K562 (cell line): Measurements from ENCODE around the gene FBXW8. TPM values are rescaled to one million over a fixed set of nuclear protein-coding genes. Genes with fewer than 3 reads are reported as not detected.
A peak's percentile ranks its signal among the peaks of the same experiment; 100 is the strongest.

Source experiments
- ATAC-seq: fragments of 200-7000 bp; cut with Tn5 transposase; 3 replicates; pipeline ENCODE4 v1.9.1; 2020; ENCODE audit warnings: moderate library complexity
- BruUV-seq: library from RNA; stranded (reverse); fragments of 400-500 nt; replicated peaks from 2 replicates; lab custom pipeline; 2021; lab: Mats Ljungman, UMichigan
- CTCF ChIA-PET: fragments of 300-600 bp; formaldehyde crosslinking; extraction: SDS; loops from one replicate; lab custom pipeline; 2021; ENCODE audit warnings: low intra/inter-chr PET ratio; lab: Yijun Ruan, JAX
- POLR2A ChIA-PET: fragments of 300-600, 350-650 bp; sonication (Branson Sonifier 250); formaldehyde crosslinking; extraction: SDS; loops from one replicate; lab custom pipeline; 2021; ENCODE audit warnings: antibody characterized with exemption, inconsistent platforms; lab: Yijun Ruan, JAX
- DNase-seq, 4 experiments: peaks; one replicate each; pipeline versions ENCODE4 v3.0.0 to v3.0.0-alpha.2; 2011 to 2018; ENCODE audit warnings: low spot score in 3 of 4, mixed read lengths in 3 of 4; ENCODE audit errors: extremely low read depth in 1 of 4
- FAIRE-seq: peaks from 2 replicates; lab custom pipeline; 2011; peaks lifted over from hg19 to GRCh38; lab: Jason Lieb, UNC
- H2AFZ ChIP-seq: 2 replicates; pipeline ENCODE4 v1.6.0; 2011; ENCODE audit warnings: low read depth, low read length, control low read depth, inconsistent platforms
- H3K27ac ChIP-seq: fragments of 200-600 bp; 3 replicates; pipeline ENCODE4 v1.8.0; 2011; ENCODE audit warnings: low read depth, mild to moderate bottlenecking, control low read depth, inconsistent platforms, low read length, moderate library complexity, mixed read lengths; ENCODE audit errors: extremely low read depth
- H3K27me3 ChIP-seq, 2 experiments: fragments of 300-600 bp in 1 of 2; 2 replicates in 1 of 2; 3 replicates in 1 of 2; pipeline versions ENCODE4 v1.6.0 to v1.8.0; 2011; ENCODE audit warnings: inconsistent platforms in 2 of 2, low read length in 2 of 2, mild to moderate bottlenecking in 1 of 2, mixed read lengths in 1 of 2, moderate library complexity in 1 of 2; ENCODE audit not compliant: control insufficient read depth in 2 of 2, insufficient read depth in 2 of 2
- H3K36me3 ChIP-seq: fragments of 300-600 bp; 3 replicates; pipeline ENCODE4 v1.8.0; 2011; ENCODE audit warnings: mild to moderate bottlenecking, low read length, inconsistent platforms; ENCODE audit not compliant: control insufficient read depth, insufficient read depth
- H3K4me1 ChIP-seq, 2 experiments: fragments of 200-600 bp in 1 of 2; replicated peaks in 1 of 2; 2 replicates in 1 of 2; 3 replicates in 1 of 2; pipeline versions ENCODE4 v1.5.1 to v1.8.0; 2011; ENCODE audit warnings: inconsistent platforms in 2 of 2, low read length in 2 of 2, mild to moderate bottlenecking in 1 of 2, mixed read lengths in 1 of 2, moderate library complexity in 1 of 2; ENCODE audit not compliant: control insufficient read depth in 2 of 2, insufficient read depth in 2 of 2
- H3K4me2 ChIP-seq: 2 replicates; pipeline ENCODE4 v1.6.1; 2011; ENCODE audit warnings: low read length, control low read depth, inconsistent platforms, mixed read lengths; ENCODE audit not compliant: insufficient read depth
- H3K4me3 ChIP-seq: fragments of 200-600 bp; sonication (generic), shearing (Covaris generic); 2 replicates; pipeline ENCODE4 v1.5.1; 2016; ENCODE audit warnings: control low read depth, inconsistent platforms
- H3K79me2 ChIP-seq: fragments of 200-600 bp; 3 replicates; pipeline ENCODE4 v1.8.0; 2011; ENCODE audit warnings: low read length, inconsistent platforms; ENCODE audit not compliant: control insufficient read depth, insufficient read depth
- H3K9ac ChIP-seq, 2 experiments: 2 replicates each; pipeline versions ENCODE4 v1.6.0 to v1.6.1; 2011; ENCODE audit warnings: low read depth in 2 of 2, low read length in 2 of 2, control low read depth in 1 of 2, inconsistent platforms in 1 of 2, mild to moderate bottlenecking in 1 of 2, mixed read lengths in 1 of 2; ENCODE audit not compliant: insufficient read depth in 1 of 2
- H3K9me1 ChIP-seq: one replicate; pipeline ENCODE4 v1.6.0; 2011; ENCODE audit warnings: inconsistent platforms, mild to moderate bottlenecking, low read length, moderate library complexity; ENCODE audit not compliant: control insufficient read depth, insufficient read depth
- H3K9me3 ChIP-seq: replicated peaks from 2 replicates; pipeline ENCODE4 v1.5.1; 2011; ENCODE audit warnings: low read depth, low read length, inconsistent platforms; ENCODE audit not compliant: control insufficient read depth, insufficient read depth
- H4K20me1 ChIP-seq: replicated peaks from 2 replicates; pipeline ENCODE4 v1.6.1; 2011; ENCODE audit warnings: low read length, inconsistent platforms, mixed read lengths; ENCODE audit not compliant: control insufficient read depth, insufficient read depth
- DMBX1 ChIP-seq: fragments of 250-450 bp; sonication (Bioruptor Pico); IDR thresholded peaks from 2 replicates; pipeline ENCODE4 v1.8.0; 2022; ENCODE audit warnings: inconsistent platforms, mild to moderate bottlenecking, moderate library complexity, borderline replicate concordance
- ZNF766 ChIP-seq: fragments of 200-800 bp; sonication (Bioruptor generic); conservative IDR thresholded peaks from 2 replicates; pipeline ENCODE4 v1.6.1; 2016; ENCODE audit warnings: missing genetic modification characterization, missing compliant biosample characterization
- WGBS: fragments of 100-300 bp; shearing (Covaris generic); methylation state at CpG from one replicate; pipeline ENCODE4 v1.1.6; 2016; ENCODE audit warnings: low coverage, mixed read lengths; ENCODE audit not compliant: insufficient coverage; ENCODE audit errors: missing lambda C conversion rate; 5-methylcytosine and 5-hydroxymethylcytosine counted together
- in situ Hi-C: fragments of 300-500 bp; cut with MboI; formaldehyde crosslinking; loops from 4 replicates; pipeline ENCODE4 v1.15.0; 2018; ENCODE audit warnings: inconsistent platforms, mixed read lengths
- intact Hi-C: fragments of 100-400 bp; cut with micrococcal nuclease; formaldehyde crosslinking; loops from 2 replicates; pipeline ENCODE4 v1.14.2; 2022
- polyA plus RNA-seq, 8 experiments: library from polyadenylated mRNA; depleted of rRNA in 4 of 8; stranded (reverse) in 5 of 8; unstranded in 3 of 8; fragments of >200 nt; fragmentation: Nextera tagmentation in 2 of 8; fragmentation: Illumina TruSeq in 1 of 8; extraction: Ambion mirVana in 2 of 8; extraction: Trizol in 1 of 8; gene quantifications; 2 replicates each; pipeline versions ENCODE4 v1.2.1 to v1.2.3, GENCODE V29; 2011 to 2014; ENCODE audit warnings: inconsistent platforms in 1 of 8, missing spikeins in 1 of 8
- total RNA-seq, 7 experiments: library from RNA; depleted of rRNA in 6 of 7; stranded (reverse); fragments of >200 nt in 6 of 7; fragmentation: Illumina TruSeq in 2 of 7; extraction: Trizol in 2 of 7; gene quantifications; 2 replicates each; pipeline versions ENCODE4 v1.2.1 to v1.2.3, GENCODE V29; 2011 to 2021; ENCODE audit warnings: low replicate concordance in 1 of 7
- TF ChIP-seq, protein P1 (sequence below): sonication (generic); formaldehyde crosslinking; IDR thresholded peaks from 2 replicates; pipeline ENCODE4 v1.9.0; 2022; ENCODE audit warnings: mild to moderate bottlenecking, missing genetic modification reagents

Gene FBXW8
- total and polyA plus RNA-seq, 9 of the 15 experiments (the other 6 are each of a cell fraction or from before 2014, with no cell fraction given) = 0.58 to 8.3 (median 4.4) TPM

DNA sequence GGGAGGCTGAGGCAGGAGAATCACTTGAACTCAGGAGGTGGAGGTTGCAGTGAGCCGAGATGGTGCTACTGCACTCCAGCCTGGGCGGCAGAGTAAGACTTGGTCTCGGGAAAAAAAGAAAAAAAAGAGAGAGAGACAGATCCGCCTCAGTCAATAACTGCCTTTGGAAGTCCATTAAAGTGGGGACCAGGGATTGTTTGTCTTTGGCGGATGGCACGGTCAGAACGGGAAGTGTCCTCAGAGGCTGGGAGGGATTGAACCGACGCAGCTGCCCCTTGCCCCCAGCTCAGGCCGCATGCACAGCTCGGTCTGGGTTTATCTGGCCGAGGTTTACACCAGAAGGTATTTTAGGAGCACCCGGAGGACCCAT lies 134.0 kb downstream of the FBXW8 start:
- H3K9me1 ChIP-seq = no peaks in the 10 kb centered on the region
- TF ChIP-seq DMBX1 (CRISPR knock-in tag) (0 out of 2 replicates have a peak, but pooled peaks have one; percentile 13), ZNF766 (CRISPR knock-in tag) (0 out of 2 replicates have a peak, but pooled peaks have one; percentile 36)
- TF ChIP-seq, protein P1, sequence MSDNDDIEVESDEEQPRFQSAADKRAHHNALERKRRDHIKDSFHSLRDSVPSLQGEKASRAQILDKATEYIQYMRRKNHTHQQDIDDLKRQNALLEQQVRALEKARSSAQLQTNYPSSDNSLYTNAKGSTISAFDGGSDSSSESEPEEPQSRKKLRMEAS (CRISPR knock-in tag) = no peak
- TF ChIP-seq, all 486 proteins: peak for 2
- H3K4me2 ChIP-seq = peak overlapping the region; percentile 6
- H3K27ac ChIP-seq = 0 out of 3 replicates have a peak overlapping the region, but pooled peaks have one; percentile 13
- FAIRE-seq = peak; percentile 35
- no peaks in the 10 kb centered on the region for H4K20me1 ChIP-seq
- POLR2A ChIA-PET = no interaction called here
- CTCF ChIA-PET = no interaction called here
- H3K79me2 ChIP-seq = no peaks in the 10 kb centered on the region
- H2AFZ ChIP-seq = no peak overlapping the region
- peak in 1 of 4 experiments; percentile 38 for DNase-seq
- no peaks in the 10 kb centered on the region for H3K9me3 ChIP-seq
- in situ Hi-C loops (no loop called here), intact Hi-C loops (no loop called here)
- H3K4me1 ChIP-seq = peaks cover 56 to 79% of the 10 kb centered on the region in 2 experiments
- H3K4me3 ChIP-seq = no peak overlapping the region
- no TSS peak for BruUV-seq
- WGBS = 47% methylated on average over 13 of the region's 13 CpGs
- no peaks in the 10 kb centered on the region for H3K27me3 ChIP-seq
- peaks cover 12% of the 10 kb centered on the region; the same call in 2 of the 3 replicates for H3K36me3 ChIP-seq
- H3K9ac ChIP-seq = peak overlapping the region in 1 of 2 experiments; percentile 82; a peak in 3 of 4 replicates
- no peak for ATAC-seq
